Omental fat pad (tissue), 4 donors: ENCODE results near the gene SH2D5. TPM values are rescaled to one million over a fixed set of nuclear protein-coding genes. Genes with fewer than 3 reads are reported as not detected.

Experiments used
- ATAC-seq: fragments of 150-250 bp; one replicate; pipeline ENCODE4 v1.9.1; 2016; ENCODE audit warnings: mild to moderate bottlenecking, moderate library complexity; ENCODE audit not compliant: low FRiP score
- DNase-seq: peaks from one replicate; pipeline ENCODE4 v3.0.0-alpha.2; 2019; ENCODE audit warnings: low spot score
- total RNA-seq, 4 donors: library from RNA; depleted of rRNA; stranded (reverse); fragments of >200 nt; gene quantifications; one replicate each; pipeline ENCODE4 v1.1.0, GENCODE V29; 2016
- TF ChIP-seq, protein P1 (sequence below), 3 donors: fragments of 450-650 bp; IDR thresholded peaks; one replicate each; pipeline ENCODE4 v1.5.1; 2016 to 2017; ENCODE audit warnings: antibody characterized with exemption in 3 of 3, mild to moderate bottlenecking in 3 of 3, moderate library complexity in 2 of 3

The SH2D5 gene
- total RNA-seq, 4 donors from 2014 or later, result 0.25 to 5.8 (median 0.84) TPM; not detected in 1

DNA sequence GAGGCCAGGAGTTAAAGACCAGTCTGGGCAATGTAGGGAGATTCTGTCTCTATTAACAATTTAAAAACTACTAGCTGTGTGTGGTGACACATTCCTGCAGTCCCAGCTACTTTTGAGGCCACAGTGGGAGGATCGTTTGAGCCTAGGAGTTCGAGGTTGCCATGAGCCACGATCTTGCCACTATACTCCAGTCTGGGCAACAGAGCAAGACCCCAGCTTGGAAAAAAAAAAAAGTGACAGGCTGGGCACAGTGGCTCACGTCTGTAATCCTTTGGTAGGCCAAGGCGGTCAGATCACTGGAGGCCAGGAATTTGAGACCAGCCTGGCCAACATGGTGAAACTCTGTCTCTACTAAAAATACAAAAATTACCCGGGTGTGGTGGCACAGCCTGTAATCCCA lies 27.8 kb upstream of the SH2D5 start:
- DNase-seq (no peak), ATAC-seq (no peak)
- TF ChIP-seq, protein P1, sequence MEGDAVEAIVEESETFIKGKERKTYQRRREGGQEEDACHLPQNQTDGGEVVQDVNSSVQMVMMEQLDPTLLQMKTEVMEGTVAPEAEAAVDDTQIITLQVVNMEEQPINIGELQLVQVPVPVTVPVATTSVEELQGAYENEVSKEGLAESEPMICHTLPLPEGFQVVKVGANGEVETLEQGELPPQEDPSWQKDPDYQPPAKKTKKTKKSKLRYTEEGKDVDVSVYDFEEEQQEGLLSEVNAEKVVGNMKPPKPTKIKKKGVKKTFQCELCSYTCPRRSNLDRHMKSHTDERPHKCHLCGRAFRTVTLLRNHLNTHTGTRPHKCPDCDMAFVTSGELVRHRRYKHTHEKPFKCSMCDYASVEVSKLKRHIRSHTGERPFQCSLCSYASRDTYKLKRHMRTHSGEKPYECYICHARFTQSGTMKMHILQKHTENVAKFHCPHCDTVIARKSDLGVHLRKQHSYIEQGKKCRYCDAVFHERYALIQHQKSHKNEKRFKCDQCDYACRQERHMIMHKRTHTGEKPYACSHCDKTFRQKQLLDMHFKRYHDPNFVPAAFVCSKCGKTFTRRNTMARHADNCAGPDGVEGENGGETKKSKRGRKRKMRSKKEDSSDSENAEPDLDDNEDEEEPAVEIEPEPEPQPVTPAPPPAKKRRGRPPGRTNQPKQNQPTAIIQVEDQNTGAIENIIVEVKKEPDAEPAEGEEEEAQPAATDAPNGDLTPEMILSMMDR (IDR thresholded peaks at IDR 0.05), result no peak

DNA sequence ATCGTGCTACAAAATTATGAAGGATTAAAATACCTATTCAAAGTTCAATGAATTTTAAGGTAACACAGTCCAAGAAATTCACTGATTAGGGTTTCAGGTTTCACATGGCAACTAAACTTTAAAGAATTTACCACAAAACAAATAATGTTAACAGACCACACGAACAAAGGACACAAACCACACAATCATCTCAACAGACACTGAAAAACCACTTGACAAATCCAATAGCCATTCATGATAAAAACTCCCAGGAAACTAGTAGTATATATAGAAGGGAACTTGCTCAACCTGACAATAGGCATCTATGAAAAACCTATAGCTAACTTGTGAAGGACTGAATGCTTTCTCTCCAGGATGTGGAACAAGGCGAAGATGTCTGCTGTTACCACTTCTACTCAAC lies 21.1 kb upstream of the SH2D5 start:
- TF ChIP-seq, protein P1 (IDR thresholded peaks at IDR 0.05), result no peak
- ATAC-seq (no peak), DNase-seq (no peak)

DNA sequence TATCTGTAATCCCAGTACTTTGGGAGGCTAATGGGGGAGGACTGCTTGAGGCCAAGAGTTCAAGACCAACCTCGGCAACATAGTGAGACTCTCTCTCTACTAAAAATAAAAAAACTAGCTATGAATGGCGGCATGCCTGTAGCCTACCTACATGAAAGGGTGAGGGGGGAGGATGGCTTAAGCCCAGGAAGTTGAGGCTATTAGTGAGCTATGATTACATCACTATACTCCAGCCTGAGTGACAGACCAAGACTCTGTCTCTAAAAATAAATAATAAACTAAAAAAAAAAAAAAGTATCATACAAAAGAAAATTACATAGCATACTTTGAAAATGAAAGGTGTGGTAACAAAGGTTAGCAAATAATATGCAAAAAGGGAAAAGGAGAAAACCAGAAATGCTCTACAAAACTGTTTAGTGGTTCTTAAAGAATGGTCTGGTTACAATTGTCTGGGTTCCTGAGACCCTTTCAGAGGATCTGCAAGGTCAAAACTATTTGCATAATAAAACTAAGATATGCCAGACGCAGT lies 19.0 kb upstream of the SH2D5 start:
- TF ChIP-seq, protein P1 (IDR thresholded peaks at IDR 0.05), result no peak
- no peak for ATAC-seq
- no peak for DNase-seq

DNA sequence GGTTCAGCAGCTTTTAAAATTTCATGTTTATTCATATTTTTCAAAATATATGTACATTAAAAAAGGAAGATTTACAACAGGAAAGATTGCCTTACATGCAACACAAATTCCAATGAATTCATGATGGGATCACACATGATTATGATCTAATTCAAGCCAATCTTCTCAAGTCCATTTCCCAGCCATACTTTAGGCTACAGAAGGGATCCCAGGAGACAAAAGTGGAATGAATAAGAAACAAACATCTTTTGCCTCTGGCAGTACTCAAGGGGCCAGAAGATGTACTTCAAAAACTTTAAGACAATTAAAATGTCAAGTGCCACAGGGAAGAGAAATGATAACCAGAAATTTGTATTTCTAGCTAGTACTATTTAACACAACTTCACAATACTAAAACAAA lies 10.2 kb upstream of the SH2D5 start:
- ATAC-seq (no peak), DNase-seq (no peak)
- TF ChIP-seq, protein P1 (IDR thresholded peaks at IDR 0.05), result no peak

DNA sequence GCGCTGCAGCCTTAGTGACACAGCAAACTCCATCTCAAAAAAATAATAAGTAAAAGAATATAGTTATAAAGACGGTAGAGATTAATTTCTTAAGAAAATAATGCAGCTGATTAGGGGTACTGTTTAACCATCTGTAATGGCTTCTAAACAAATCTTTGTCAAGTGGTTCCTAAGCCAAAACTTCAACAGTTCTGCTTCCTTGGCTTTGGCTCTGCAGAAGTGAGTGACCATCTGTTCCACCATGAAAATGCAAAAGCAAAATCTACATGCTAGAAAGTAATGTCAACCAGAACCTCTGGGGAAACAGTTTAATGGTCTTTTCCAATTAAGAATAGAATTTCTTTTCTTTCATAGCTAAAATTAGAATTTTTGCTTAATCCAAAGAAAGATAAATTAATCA lies 8.3 kb upstream of the SH2D5 start:
- TF ChIP-seq, protein P1 (IDR thresholded peaks at IDR 0.05), result no peak
- ATAC-seq, result no peak

DNA sequence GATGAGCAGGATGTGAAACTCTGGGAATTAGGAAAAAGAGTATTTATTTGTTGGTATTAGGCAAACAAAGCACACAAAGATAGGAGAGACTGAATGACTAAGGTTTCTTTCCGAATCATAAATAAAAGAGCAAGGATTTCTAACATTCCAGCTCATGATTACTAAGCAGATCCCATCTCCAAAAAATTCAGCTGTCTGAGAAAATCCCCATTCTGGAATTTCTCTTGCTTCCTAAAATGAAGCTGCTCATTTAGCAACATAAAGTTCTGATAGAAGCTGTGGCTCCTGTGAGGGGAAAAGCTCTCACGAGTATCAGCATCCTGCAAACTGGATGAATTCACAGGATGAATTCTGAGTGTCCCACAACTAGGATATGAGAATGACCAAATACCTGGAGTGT lies 6.7 kb upstream of the SH2D5 start:
- peak; percentile 63 for ATAC-seq
- DNase-seq, result no peak
- TF ChIP-seq, protein P1 (IDR thresholded peaks at IDR 0.05), result no peak

More for the DNA sequence above, 8.3 kb upstream of the SH2D5 start:
- DNase-seq, result no peak

DNA sequence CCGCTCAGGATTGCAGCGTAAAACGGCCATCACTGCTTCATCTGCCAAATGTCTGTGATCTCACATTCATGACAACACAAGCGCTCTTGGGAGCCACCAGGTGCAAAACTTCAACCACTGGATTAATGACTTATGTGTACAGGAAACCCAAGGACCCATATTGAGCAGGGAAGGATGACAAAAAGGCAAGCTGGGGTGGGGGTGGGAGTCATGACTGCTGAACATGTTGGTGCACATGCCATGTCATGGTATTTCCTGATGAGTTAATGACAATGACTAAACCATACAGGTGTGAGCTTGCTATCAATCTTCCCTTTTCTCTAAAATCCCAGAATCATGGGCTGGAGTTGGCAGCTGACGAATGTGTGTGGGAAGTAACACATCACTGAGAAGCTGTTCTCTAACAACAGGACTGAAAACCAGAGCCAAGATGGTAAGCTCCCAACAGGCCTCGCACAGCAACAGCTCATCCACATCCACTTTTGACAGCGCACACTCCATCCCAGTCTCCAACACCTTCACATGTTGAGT lies 3.1 kb upstream of the SH2D5 start:
- DNase-seq, result no peak

More for the DNA sequence above, 3.1 kb upstream of the SH2D5 start:
- no peak for ATAC-seq
- TF ChIP-seq, protein P1 (IDR thresholded peaks at IDR 0.05), result no peak
